GM21825 (cell line): Measurements from ENCODE around the gene GMIP.

Source experiments
- ATAC-seq: cut with Tn5 transposase; IDR thresholded peaks from one replicate; pipeline ENCODE4 v1.9.1; 2021; ENCODE audit warnings: mild to moderate bottlenecking, moderate library complexity; ENCODE audit not compliant: unreplicated experiment

Gene GMIP

GRCh38 chr19:19579533-19580361 lies 63.7 kb downstream of the GMIP start:
- no peak for ATAC-seq
